DLD1 (cell line): ENCODE results near the gene OGA.

Experiments
- in situ Hi-C: cut with HindIII; loops from 2 replicates; pipeline ENCODE4 v1.10.0; 2017; ENCODE audit warnings: low sequenced_read_pairs

OGA gene

DNA sequence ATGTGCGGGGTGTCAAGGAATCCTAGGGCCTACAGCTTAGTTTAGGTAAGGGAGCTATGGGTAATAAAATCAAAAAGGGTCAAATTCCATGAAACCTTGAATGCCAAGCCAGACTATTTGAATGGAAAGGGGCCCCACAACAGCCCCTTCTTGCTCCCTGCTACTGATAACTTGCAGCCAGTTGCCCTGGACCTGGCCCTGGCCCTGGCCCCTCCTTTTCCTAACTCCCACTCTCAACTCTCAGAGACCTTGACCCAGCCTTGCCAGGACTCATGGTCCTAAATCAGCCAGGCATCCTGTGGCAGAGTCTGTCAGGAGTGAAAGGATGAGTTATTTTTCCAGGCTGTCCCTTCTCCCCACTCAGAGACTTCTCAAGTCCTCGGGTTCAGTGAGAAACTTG lies 19.5 kb upstream of the OGA start:
- in situ Hi-C loops = no loop called here

DNA sequence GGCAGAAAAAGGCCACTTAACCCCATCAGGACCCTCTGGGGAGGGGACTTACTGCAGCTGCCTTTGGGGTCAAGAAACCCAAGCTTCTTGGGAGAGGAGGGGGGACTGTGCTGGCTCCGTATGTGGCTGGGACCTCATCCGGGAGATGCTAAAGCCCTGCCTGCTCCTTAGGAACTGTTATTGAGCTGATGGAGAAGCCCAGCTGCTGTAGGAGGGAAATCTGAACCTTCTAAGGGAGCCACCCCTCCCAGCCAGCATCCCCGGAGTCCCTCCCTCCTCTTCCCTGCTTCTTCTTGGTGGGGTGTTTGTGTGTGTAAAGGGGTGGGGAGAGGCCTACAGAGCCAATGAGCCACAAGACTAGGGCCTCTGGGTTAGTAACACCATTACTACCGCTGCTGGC lies 17.1 kb upstream of the OGA start:
- in situ Hi-C loops = no loop called here

DNA sequence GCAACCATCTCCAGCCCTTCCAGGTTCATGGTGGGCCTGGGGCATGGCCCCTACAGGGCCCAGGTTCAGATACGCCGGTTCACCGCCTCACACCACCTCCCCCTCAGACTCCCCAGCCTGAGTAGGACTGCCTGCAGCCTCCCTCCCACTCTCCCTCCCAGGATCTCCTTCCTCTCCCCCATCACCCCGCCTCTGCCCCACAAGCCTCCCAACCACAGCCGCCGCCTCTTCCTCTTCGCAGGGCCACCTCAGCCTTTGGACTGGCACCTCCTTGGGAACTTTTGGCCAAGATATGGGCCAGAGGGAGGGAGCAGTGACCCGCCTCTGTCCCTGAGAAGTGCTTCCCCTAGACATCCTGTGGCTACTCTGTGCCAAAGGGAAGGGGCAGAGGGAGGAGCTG lies 16.1 kb upstream of the OGA start:
- in situ Hi-C loops = no loop called here

DNA sequence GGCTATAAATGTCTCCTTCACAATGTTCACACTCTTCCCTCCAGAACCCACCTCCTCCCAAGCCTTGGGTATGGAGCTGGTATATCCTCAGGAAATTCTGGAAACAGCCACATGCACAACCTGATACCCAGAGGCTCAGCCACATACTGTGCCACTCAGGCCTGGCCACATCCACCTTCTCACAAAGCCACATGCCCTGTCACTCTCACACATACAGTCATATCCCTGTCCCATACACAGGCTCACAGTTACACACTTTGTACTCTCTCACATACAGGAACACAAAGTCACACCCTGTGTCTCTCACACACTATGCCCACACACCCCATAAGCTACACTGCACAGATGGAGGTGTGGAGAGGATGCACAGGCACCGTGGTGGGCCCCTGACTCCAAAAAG lies 15.2 kb upstream of the OGA start:
- in situ Hi-C loops = no loop called here

DNA sequence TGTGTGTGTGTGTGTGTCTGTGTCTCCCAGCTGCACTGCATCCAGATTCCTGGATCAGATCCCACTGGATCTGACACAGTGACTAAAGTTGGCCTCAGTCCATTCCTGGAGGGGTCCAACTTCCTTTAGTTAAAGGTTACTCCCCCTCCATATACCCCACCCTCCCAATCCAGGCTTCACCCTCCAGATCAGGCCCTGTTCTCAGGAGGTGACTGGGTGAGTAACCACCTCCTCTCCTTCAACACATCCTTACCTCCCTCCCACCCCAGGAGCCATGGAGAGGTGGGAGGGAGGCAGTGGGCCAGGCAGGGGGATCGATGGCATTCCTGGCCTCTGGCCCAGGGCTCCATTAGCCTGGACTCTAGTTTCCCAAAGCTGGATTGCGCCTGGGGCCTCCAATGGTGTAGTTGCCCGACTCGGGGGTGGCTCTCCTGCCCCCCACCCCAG lies 14.1 kb upstream of the OGA start:
- in situ Hi-C loops = no loop called here

DNA sequence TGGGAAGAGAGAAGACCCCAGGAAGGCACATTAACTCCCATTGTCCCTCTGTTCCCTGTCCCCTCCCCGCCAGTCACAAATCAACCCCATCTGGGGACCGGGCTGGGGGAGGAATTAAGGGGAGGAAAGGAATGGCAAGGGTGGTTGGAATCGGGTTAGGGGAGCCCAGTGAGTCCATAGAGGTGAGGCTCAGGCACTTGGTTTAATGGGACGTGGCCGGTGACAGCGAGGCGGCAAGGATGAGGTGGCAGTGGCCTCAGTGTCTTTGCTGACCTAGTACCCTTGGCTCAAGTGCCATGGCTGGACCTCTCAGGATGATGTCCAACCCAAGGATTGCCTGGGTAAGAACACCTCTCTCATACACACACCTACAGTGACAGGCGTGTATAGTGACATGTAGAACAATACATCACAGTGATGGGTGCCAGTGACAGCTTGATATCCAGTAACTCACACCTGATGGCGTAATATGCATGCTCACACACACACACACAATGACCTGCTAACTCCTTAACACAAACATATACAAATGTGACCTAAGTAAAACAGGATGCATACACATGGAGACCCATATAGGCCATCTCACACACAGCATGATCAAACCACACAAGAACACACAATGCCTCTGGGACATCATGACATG lies 13.0 kb upstream of the OGA start:
- in situ Hi-C loops = no loop called here

DNA sequence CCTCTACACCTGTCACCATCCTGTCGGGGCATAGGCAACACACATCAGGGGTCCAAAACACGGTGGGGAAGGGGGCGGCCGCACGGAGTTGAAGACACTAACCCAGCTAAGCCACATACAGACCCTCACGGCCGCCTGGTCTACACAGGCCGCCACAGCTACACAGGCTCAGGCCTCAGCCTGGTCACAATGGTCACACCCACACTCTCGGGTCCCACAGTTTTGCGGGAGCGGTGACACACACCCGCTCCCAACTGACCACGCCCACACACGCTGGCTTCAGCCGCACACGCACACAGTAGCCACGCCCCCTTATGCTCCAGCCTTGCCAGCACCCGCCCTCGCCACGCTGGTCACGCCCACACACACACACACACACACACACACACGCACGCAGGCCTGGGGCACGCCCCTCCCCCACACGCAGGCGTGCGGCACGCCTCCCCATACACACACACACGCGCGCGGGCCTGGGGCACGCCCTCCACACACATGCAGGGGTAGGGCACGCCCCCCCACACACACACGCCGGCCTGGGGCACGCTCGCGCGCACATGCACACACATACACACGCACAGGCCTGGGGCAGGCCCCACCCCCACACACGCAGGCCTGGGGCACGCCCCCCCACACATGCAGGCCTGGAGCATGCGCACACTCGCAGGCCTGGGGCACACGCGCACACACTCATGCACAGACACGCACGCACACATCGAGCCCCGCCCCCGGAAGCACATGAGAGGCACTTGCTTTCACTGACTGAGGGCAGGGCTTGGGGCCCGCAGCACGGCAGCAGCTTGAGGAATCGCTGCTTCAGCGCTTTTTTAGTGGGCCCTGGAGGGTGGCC lies 12.3 kb upstream of the OGA start:
- in situ Hi-C loops = no loop called here

DNA sequence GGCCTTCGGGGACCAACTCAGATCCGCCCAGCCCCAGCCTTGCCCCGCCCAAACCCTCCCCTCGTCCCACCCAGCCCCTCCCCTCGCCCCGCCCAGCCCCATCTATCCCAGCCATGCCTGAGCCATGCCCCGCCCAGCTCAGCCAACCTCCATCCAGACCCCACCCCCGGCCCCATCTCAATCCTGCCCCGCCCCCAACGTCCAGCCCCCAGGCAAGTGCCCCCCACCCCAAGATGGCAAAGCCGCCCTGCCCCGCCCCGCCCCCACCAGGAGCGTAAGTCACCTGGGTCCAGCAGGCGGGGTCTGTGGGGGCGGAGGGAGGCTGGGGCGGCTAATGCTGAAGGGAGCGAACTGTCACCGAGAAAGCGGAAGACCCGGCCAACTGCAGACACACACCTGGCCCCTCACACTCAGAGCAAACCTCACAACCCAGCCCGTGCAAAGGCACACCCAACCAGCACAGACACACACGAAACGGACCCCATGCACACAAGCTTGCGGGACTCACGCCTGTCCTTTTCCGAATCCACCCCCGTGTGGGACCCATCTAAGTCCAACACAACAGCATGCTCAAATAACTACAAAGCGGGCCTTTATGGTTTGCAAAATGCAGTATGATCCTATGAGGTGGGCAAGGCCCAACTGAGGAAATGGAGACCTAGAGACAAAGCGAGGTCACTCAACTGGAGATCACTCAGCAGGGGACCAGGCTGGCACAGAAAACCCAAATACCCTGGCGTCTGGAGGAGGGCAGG lies 11.5 kb upstream of the OGA start:
- in situ Hi-C loops = no loop called here

DNA sequence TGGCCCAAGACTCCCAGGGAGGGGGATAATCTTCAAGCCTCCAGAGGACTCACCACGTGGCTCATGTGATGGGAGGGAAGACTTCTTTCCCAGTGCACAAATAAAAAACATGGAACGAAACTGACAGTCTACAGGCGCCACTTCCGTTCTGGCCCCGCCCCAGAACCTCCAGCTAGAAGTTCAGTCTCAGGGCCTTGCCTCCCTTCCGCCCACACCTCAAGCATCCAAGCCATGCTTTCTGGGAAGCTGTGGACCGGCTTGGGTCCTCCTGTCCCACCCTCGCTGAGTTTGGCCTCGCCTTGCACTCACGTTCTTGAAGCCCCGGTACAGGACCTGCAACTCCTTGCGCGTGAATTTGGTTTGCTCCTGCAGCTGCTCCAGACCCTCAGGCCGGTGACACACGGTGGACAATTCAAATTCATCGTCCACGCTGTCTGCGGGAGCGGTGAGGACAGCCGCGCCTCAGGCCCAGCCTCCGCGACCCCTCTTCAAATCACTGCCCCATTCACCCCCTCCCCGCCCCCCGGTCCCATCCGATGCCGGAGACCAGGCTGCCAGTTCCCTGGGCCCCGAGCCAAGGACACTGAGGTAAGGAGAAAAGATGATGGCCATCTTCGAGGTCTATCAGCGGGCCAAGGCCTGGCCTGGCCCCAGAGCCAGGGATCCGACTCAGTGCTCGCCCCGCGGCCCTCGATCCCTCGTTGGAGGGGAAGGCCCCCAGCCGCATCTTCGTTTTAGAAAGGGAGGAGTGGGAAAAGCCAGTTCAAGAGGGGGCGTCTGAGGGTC lies 10.7 kb upstream of the OGA start:
- in situ Hi-C loops = no loop called here

DNA sequence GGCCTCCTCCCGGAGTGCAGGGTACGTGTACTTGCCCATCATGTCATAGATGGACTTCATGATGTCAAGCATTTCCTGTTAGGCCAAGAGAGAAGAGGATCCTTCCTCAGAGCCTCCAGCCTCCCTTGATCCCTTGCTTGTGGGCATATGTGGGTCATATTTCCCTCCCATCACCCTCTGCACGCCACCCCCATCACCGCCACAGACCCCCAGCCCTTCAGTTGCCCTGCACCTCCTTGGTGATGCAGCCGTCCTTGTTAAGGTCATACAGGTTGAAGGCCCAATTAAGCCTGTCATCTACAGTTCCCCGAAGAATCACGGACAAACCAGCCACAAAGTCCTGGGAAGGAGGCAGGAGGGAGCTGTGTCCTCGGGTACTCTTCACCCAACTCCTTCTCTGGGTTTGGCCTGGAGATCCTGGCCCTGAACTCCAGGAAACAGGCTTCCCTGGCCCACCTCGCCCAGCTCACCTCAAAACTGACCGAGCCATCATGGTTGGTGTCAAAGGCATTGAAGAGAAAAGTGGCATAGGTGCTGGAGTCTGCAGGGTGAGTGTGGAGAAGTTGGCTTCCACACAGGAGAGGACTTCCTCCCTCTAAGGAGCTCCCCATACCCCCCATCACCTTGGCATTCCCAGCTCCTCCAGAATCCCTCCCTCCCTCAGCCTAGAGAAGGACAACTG lies 9.8 kb upstream of the OGA start:
- in situ Hi-C loops = no loop called here

DNA sequence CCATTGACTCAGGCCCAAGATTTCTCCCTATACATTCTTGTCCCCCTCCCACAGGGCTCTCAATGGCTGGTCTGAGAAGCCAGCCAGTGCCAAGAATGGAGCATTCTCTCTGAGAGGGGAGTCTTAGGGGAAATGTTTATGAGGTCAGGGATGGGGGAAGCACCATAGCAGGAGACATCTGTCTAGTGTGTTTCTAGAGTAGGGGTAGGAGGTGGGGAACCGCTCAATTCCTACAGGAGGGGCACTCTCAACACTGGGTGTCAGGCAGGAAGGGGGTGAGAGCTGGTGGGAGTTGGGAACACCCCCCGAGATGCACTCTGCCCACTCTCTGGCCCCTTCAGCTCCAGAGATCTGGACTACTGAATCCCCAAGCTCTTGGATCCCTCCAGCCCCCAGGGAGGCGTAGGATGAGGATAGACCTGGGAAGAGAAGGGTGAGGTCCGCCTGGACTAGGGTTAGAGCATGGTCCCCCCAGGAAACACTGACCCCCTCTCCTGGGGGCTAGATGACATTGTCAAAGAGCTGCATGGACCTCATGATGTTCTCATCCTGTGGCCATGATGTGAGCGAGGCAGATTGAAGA lies 8.7 kb upstream of the OGA start:
- in situ Hi-C loops = no loop called here

DNA sequence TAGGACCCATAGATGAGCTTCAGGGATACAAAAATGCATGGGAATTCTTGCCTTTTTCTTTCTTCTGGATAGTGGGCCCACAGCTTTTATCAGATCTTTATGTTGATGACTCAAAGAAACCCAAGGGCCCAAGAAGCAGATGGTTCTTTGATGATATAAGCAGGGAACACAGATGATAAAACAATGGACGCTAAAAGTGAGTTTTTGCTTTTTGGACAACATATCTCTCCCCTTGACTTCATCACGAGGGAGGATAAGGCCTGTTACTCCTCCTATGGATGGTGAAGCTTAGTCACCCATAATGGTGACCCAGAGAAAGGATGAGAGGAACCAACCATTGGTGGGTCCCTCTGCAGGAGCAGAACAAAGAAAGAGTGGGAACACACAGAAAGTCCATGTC lies 6.5 kb upstream of the OGA start:
- in situ Hi-C loops = no loop called here

DNA sequence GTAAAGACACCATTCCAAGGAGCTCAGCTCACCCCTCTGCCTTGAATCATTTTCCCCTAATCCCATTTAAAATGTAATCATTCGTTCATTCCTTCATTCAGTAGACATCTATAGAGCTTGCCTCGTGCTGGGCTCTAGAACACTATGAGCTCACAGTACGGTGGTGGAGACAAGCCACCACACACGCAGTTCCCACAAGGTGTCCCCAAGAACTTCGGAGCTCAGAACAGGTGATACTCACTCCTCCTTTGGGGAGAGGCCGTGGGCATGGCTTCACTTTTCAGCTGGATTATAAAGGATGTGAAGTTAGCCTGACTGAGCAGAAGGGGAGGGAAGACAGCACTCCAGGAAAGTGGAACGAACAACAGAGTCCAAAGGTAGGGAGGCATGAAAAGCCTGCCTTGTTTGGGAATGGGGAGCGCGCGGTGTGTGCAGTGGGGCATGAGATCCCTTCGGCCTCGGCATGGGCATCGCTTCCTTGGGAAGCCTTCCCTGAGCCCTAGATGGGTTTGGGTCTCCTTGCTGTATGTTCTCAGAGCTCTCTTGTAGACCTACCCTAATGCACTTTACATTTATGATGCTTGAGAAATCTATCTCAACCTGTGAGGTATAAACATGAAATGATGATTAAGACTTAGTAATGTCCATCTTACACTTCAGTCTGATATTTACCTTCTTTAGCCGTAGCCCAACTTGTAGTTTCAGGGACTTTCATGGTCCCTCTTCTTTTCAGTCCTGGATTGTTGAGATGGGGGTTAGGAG lies 809 bp upstream of the OGA start:
- in situ Hi-C loops = no loop called here

DNA sequence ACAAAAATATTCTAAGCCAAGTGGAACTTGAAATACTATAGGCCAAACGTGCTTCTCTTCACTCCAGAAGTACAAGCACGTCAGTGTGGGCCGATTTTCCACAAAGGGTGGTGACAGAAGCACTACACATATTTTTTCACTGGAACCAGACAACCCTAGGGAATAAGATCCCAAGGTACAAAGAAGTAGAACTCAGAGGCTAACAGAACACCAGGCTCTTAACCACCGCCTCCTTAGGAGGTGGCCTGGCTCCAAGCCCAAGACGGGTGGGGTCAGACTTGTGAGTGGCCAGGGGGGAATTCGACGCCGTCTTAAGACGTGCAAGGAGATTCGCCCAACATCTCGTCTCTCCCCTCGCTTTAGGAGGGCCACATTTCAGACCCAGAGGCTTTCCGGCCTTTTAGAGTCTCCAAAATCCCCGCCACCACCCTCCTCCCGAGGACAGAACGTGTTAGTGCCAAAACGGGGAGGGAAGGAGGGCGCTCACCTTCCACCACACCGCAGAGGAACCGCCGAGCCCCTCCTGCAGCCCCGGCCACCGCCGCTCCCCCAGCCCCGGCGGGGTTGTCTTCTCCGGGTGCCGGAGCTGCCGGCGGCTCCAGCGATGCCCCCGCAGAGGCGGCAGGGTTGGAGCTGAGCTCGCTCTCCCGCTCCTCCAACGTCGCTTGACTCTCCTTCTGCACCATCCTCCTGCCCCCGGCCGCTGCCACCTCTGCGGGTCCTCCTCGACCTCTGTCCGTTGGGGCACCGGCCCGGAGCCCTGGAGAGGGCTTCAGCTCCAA lies 716 bp downstream of the OGA start:
- in situ Hi-C loops = no loop called here

DNA sequence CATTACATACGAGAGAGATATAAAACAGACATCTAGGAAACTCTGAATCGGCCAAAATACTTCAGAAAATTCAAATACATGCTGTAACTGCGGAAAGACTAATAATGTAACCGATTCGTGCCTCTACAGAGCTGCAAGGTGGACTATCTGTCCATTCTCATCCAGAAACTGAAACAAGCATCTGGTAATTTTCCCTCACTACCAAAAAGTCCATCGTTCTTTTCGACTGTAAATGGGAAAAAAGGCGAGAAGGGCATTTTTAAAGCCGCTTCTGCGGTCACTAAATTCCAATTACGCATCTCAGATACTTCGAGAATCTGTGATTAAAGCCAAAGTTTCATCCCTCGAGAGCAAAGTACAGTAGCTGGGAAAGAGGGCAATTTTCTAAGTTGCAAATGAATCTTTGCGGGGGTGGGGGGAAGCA lies 1.3 kb downstream of the OGA start:
- in situ Hi-C loops = no loop called here

DNA sequence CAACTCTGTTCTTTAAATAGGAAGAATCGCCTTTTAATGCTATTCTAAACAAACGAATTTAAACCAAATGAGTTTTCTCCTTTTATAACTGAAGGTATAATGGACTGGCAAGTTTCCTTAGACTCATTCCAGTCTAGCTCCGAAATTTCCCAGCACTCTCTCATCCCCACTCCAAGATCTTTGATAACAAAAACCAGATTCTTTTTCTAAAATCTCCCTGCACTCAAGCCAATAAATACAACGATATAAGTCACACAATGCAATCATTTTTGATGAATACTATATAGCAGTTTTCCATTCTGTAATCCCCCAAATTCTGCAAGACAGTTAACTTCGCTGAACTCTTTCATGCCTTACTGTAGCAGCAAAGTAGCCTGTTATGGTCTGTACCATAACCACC lies 1.9 kb downstream of the OGA start:
- in situ Hi-C loops = no loop called here

DNA sequence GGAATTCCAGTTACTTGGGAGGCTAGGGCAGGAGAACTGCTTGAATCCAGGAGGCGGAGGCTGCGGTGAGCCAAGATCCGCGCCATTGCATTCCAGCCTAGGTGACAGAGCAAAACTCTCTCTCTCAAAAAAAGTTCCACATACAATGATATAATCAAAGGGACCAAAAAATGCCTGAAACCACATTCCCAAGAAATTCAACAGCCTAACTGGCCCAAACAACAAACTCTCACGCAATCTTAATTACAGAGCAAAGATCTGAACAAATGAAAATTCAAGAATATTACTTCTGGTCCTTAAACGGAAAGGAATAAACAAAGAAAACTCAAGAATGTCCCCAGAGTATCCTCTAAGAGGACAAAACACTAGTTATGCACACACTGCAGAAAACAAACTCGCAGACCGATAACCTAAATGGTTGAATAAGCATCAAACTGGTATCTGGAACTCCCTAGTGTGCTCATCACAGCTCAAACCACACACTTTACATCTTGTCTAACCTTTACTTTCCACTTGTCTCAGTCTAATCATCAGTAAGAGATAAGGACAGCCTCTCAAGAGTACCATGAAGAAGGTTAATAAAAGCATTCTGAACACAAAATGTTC lies 3.7 kb downstream of the OGA start:
- in situ Hi-C loops = no loop called here

DNA sequence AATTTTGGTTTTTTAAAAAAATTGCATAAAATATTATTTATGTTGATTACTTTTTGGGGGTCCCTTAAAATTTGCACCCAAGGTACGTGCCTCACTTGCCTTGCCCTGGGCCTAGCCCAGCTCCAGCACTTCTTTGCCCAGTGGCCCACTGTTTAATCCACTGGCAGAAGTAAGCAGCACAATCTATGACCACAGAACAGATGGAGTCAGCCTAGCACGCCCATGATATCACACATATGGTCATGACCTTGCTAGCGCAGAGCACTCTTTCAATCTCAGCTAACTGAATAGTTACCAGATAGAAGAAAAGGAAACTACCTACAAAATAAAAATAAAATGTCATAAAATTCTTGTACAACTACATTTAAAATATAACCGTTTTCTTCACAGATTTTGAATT lies 5.6 kb downstream of the OGA start:
- in situ Hi-C loops = no loop called here
